Mucosa of rectum (tissue), 2 donors: ENCODE measurements around the gene SUMF1.

Experiments
- H3K27ac ChIP-seq, 2 donors: one replicate each; pipeline ENCODE4 v1.7.0; 2013; ENCODE audit warnings: inconsistent platforms in 2 of 2, low read depth in 2 of 2, low read length in 2 of 2
- H3K27me3 ChIP-seq, 2 donors: one replicate each; pipeline ENCODE4 v1.7.0; 2013; ENCODE audit warnings: low read length in 2 of 2; ENCODE audit not compliant: control insufficient read depth in 2 of 2, insufficient read depth in 2 of 2
- H3K36me3 ChIP-seq, 2 donors: one replicate each; pipeline ENCODE4 v1.7.0; 2013; ENCODE audit warnings: low read length in 2 of 2; ENCODE audit not compliant: control insufficient read depth in 2 of 2, insufficient read depth in 2 of 2
- H3K4me1 ChIP-seq, 2 donors: one replicate each; pipeline ENCODE4 v1.7.0; 2013; ENCODE audit warnings: low read length in 2 of 2, mild to moderate bottlenecking in 1 of 2; ENCODE audit not compliant: control insufficient read depth in 2 of 2, insufficient read depth in 2 of 2
- H3K4me3 ChIP-seq, 2 donors: one replicate each; pipeline ENCODE4 v1.7.0; 2013; ENCODE audit warnings: low read length in 2 of 2
- H3K9ac ChIP-seq, 2 donors: one replicate each; pipeline ENCODE4 v1.7.0; 2013; ENCODE audit warnings: low read length in 2 of 2, low read depth in 1 of 2, mild to moderate bottlenecking in 1 of 2
- H3K9me3 ChIP-seq, 2 donors: one replicate each; pipeline ENCODE4 v1.7.0; 2013; ENCODE audit warnings: low read length in 2 of 2; ENCODE audit not compliant: control insufficient read depth in 2 of 2
- donor health status: healthy.
- donor health status: Normal muscosa, but diverticular disease.

The SUMF1 gene

DNA sequence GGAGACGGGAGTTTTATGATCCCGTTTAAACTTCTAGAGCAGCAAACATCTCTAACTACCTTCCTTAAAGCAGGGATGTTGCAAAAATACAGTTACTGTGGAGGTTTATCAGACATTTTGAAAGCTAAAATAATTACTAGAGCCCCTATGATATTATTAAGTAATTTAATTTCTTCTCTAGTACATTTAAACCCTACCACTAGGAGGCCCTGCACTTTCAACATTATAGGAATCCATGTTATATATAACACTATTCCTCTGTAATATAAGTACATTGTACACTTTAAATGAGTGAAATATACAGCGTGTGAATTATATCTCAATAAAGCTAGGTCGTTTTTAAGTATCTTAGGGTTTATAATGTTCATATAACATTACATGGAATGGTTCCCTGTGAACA lies 152.4 kb downstream of the SUMF1 start:
- Histone ChIP-seq H3K27me3 (no peaks in the 10 kb centered on the region), H3K36me3 (peaks cover 21 to 23% of the 10 kb centered on the region in 2 donors), H3K9me3 (no peaks in the 10 kb centered on the region), H3K4me3 (no peak overlapping the region), H3K27ac (no peak overlapping the region), H3K9ac (no peak overlapping the region), H3K4me1 (no peaks in the 10 kb centered on the region)

DNA sequence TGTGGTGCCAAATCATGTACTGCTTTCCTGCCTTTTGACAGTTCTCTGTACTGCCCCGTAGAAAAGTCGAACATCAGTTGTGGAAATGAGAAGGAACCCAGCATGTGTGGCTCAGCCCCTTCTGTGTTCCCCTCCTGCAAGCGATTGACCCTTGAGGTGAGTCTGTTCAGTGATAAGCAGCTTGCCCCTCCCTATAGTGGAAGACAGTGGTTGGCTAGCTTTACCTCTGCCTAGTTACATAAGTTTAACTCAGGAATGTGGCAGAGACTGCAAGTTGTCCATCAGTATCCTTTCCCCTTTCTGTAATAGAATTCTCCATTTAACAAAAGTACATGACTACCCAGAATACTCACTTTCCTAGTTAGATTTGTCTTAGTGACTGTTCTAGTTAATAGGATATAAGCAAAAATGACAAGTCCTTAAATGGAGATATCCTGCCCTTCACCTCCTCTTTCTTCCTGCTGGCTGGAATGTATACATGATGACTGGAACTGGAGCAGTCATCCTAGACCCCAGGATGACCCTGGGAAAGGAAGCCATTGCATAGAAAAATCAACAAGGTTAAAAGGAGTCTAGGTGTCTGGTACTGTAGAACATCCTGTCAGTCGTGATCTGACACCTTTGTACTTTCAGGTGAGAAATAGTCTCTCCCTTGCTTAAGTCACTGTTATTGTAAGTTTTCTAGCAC lies 153.3 kb downstream of the SUMF1 start:
- no peaks in the 10 kb centered on the region for H3K9me3 ChIP-seq
- H3K4me1 ChIP-seq, result no peaks in the 10 kb centered on the region
- H3K36me3 ChIP-seq, result peaks cover 21 to 23% of the 10 kb centered on the region in 2 donors
- H3K27me3 ChIP-seq, result no peaks in the 10 kb centered on the region
- H3K9ac ChIP-seq, result no peak overlapping the region
- no peak overlapping the region for H3K27ac ChIP-seq
- H3K4me3 ChIP-seq, result no peak overlapping the region

DNA sequence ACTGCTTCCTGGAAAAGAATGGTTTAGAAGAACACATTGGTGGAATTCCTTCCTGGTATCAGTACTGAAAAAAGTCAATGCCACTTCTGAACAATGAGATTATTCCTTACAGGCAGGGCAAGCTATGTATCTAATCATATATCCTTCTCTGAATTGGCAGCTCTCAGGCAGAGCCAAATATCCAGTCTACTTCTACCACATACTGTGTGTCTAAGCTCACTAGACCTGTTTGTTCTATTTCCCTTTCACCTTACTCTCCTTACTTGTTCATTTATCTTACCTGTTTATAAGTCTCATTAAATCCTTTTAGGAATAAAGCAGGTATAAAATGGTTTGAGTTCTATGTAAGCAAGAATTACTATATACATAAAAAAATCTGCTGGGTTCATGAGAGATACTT lies 155.6 kb downstream of the SUMF1 start:
- Histone ChIP-seq H3K4me3 (no peak overlapping the region), H3K4me1 (peaks cover 0 to 2% of the 10 kb centered on the region in 2 donors), H3K27me3 (no peaks in the 10 kb centered on the region), H3K27ac (no peak overlapping the region), H3K9ac (no peak overlapping the region), H3K9me3 (no peaks in the 10 kb centered on the region), H3K36me3 (peaks cover 12 to 17% of the 10 kb centered on the region in 2 donors)
